T-cell (primary cell): Measurements from ENCODE around the gene TMBIM4. TPM values are rescaled to one million over a fixed set of nuclear protein-coding genes. Genes with fewer than 3 reads are reported as not detected.

ENCODE experiments used
- ATAC-seq, 4 experiments: fragments of 200-7000 bp in 3 of 4; fragments of 150-1000 bp in 1 of 4; cut with Tn5 transposase; replicated peaks in 1 of 4; 1 replicate in 3 of 4; 2 replicates in 1 of 4; pipeline ENCODE4 v1.10.0; 2021; ENCODE audit warnings: moderate library complexity in 3 of 4, mild to moderate bottlenecking in 2 of 4, moderate number of reproducible peaks in 1 of 4
- CTCF ChIA-PET, 2 donors: fragments of 300-600 bp; sonication (Branson Sonifier 250); formaldehyde crosslinking; loops; one replicate each; lab custom pipeline; 2022; ENCODE audit warnings: antibody characterized with exemption in 2 of 2; lab: Charles Lee
- POLR2A ChIA-PET, 2 donors: fragments of 300-600 bp; sonication (Branson Sonifier 250); formaldehyde crosslinking; loops; one replicate each; lab custom pipeline; 2022; ENCODE audit warnings: antibody characterized with exemption in 2 of 2; lab: Charles Lee
- DNase-seq, 35 experiments: peaks; one replicate each; pipeline versions ENCODE4 v3.0.0 to v3.0.0-alpha.2; 2013 to 2023
- H3K27ac ChIP-seq: one replicate; pipeline ENCODE4 v1.5.1; 2013; ENCODE audit warnings: low read length
- H3K27me3 ChIP-seq, 2 experiments: replicated peaks in 1 of 2; 1 replicate in 1 of 2; 2 replicates in 1 of 2; pipeline versions ENCODE4 v1.6.1 to v1.7.0; 2013; ENCODE audit warnings: low read length in 1 of 2, mixed read lengths in 1 of 2; ENCODE audit not compliant: control insufficient read depth in 2 of 2, insufficient read depth in 2 of 2; ENCODE audit errors: extremely low read depth in 1 of 2
- H3K36me3 ChIP-seq, 2 donors: 1 replicate in 1 of 2; 2 replicates in 1 of 2; pipeline versions ENCODE4 v1.6.1 to v1.7.0; 2013; ENCODE audit warnings: low read length in 1 of 2; ENCODE audit not compliant: control insufficient read depth in 2 of 2, insufficient read depth in 1 of 2; ENCODE audit errors: extremely low read depth in 1 of 2
- H3K4me1 ChIP-seq, 2 experiments: 1 replicate in 1 of 2; 2 replicates in 1 of 2; pipeline versions ENCODE4 v1.6.1 to v1.7.0; 2013; ENCODE audit warnings: low read length in 2 of 2, mixed read lengths in 1 of 2; ENCODE audit not compliant: insufficient read depth in 2 of 2, control insufficient read depth in 1 of 2; ENCODE audit errors: extremely low read depth in 1 of 2
- H3K4me3 ChIP-seq, 2 donors: 1 replicate in 1 of 2; 2 replicates in 1 of 2; pipeline versions ENCODE4 v1.5.1 to v1.7.0; 2013; ENCODE audit warnings: mild to moderate bottlenecking in 2 of 2, low read length in 1 of 2, moderate library complexity in 1 of 2; ENCODE audit not compliant: control insufficient read depth in 1 of 2; ENCODE audit errors: extremely low read depth in 1 of 2
- H3K9me3 ChIP-seq: 2 replicates; pipeline ENCODE4 v1.7.0; 2013
- H3K27ac Mint-ChIP-seq, 2 donors: one replicate each; pipeline ENCODE4 v1.8.0; 2020 to 2021; ENCODE audit warnings: mild to moderate bottlenecking in 2 of 2, mixed read lengths in 2 of 2
- H3K27me3 Mint-ChIP-seq, 2 donors: one replicate each; pipeline ENCODE4 v1.8.0; 2021 to 2022; ENCODE audit warnings: mixed read lengths in 2 of 2
- H3K36me3 Mint-ChIP-seq: one replicate; pipeline ENCODE4 v1.8.0; 2021; ENCODE audit warnings: mixed read lengths
- H3K4me1 Mint-ChIP-seq, 3 donors: one replicate each; pipeline ENCODE4 v1.8.0; 2020 to 2022; ENCODE audit warnings: mixed read lengths in 3 of 3, mild to moderate bottlenecking in 1 of 3
- H3K4me3 Mint-ChIP-seq, 3 donors: one replicate each; pipeline ENCODE4 v1.8.0; 2020 to 2022; ENCODE audit warnings: mild to moderate bottlenecking in 3 of 3, mixed read lengths in 3 of 3, moderate library complexity in 3 of 3
- H3K9me3 Mint-ChIP-seq, 3 donors: one replicate each; pipeline ENCODE4 v1.8.0; 2020 to 2022; ENCODE audit warnings: mixed read lengths in 3 of 3
- WGBS: methylation state at CpG from one replicate; pipeline ENCODE4 v1.1.5; 2013; ENCODE audit warnings: missing lambda C conversion rate; ENCODE audit not compliant: insufficient coverage; 5-methylcytosine and 5-hydroxymethylcytosine counted together
- total RNA-seq, 35 experiments: library from RNA in 6 of 35; stranded (reverse) in 6 of 35; fragments of 120-200 nt in 1 of 35; gene quantifications; one replicate each; pipeline versions ENCODE4 v1.2.1 to v1.2.4 and lab custom pipeline; 2013 to 2026

Gene TMBIM4
- total RNA-seq, 5 donors from 2014 or later (not counting 1 experiment from before 2014, with no cell fraction given) = 44.7 to 90.0 (median 76.7) TPM

GRCh38 chr12:66141299-66141698 is 28.5 kb downstream of the TMBIM4 start:
- no peak overlapping the region for H3K27ac ChIP-seq
- no peak overlapping the region for H3K27ac Mint-ChIP-seq
- WGBS = no CpG with 5 or more reads among the region's 2 CpGs
- no peak overlapping the region for H3K4me3 Mint-ChIP-seq
- H3K9me3 Mint-ChIP-seq = peaks cover 4 to 16% (median 15%) of the 10 kb centered on the region in 3 donors
- H3K9me3 ChIP-seq = peaks cover 8% of the 10 kb centered on the region
- H3K27me3 ChIP-seq = no peaks in the 10 kb centered on the region
- CTCF ChIA-PET = interaction anchor here in 1 of 2 donors (0.6 kb wide), 1 partner anchor 161 kb away, joined by 5 read pairs; the partner anchor contains the start of gene HELB
- POLR2A ChIA-PET = interaction anchor here in 1 of 2 donors (0.6 to 1.0 kb wide), 3 partner anchors 9 to 147 kb away, joined by 3 to 4 read pairs (median 3); partner anchors contain the start of gene LLPH
- H3K27me3 Mint-ChIP-seq = no peaks in the 10 kb centered on the region
- peaks cover 17 to 26% (median 19%) of the 10 kb centered on the region in 3 donors for H3K4me1 Mint-ChIP-seq
- peaks cover 5 to 76% of the 10 kb centered on the region in 2 donors for H3K36me3 ChIP-seq
- H3K36me3 Mint-ChIP-seq = peaks cover 74% of the 10 kb centered on the region
- ATAC-seq (no peak), DNase-seq (no peak)
- H3K4me1 ChIP-seq = peaks cover 0 to 2% of the 10 kb centered on the region in 2 experiments
- no peak overlapping the region for H3K4me3 ChIP-seq

GRCh38 chr12:66140731-66141130 is 29.1 kb downstream of the TMBIM4 start:
- Histone ChIP-seq H3K36me3 (peaks cover 5 to 71% of the 10 kb centered on the region in 2 donors), H3K4me3 (no peak overlapping the region), H3K27me3 (no peaks in the 10 kb centered on the region), H3K9me3 (peaks cover 8% of the 10 kb centered on the region), H3K4me1 (peaks cover 0 to 2% of the 10 kb centered on the region in 2 experiments), H3K27ac (no peak overlapping the region)
- peaks cover 4 to 16% (median 15%) of the 10 kb centered on the region in 3 donors for H3K9me3 Mint-ChIP-seq
- no peak overlapping the region for H3K4me3 Mint-ChIP-seq
- ChIA-PET CTCF (no interaction called here), POLR2A (interaction anchor here in 1 of 2 donors (1.0 kb wide), 1 partner anchor 10 kb away, joined by 4 read pairs; the partner anchor contains the start of gene LLPH)
- no peaks in the 10 kb centered on the region for H3K27me3 Mint-ChIP-seq
- DNase-seq (no peak), ATAC-seq (no peak)
- H3K36me3 Mint-ChIP-seq = peaks cover 72% of the 10 kb centered on the region
- H3K27ac Mint-ChIP-seq = no peak overlapping the region
- peaks cover 12 to 21% (median 14%) of the 10 kb centered on the region in 3 donors for H3K4me1 Mint-ChIP-seq

- ChIA-PET POLR2A (interaction anchor here in 1 of 2 donors (0.6 kb wide), 1 partner anchor 36 kb away, joined by 3 read pairs; no protein-coding TSS in a partner anchor), CTCF (interaction anchor here in 1 of 2 donors (0.5 kb wide), 1 partner anchor 36 kb away, joined by 3 read pairs; no protein-coding TSS in a partner anchor)
- Histone ChIP-seq H3K4me1 (no peaks in the 10 kb centered on the region), H3K4me3 (no peak overlapping the region), H3K36me3 (peaks cover 5 to 57% of the 10 kb centered on the region in 2 donors), H3K9me3 (peaks cover 8% of the 10 kb centered on the region), H3K27me3 (no peaks in the 10 kb centered on the region), H3K27ac (no peak overlapping the region)
- DNase-seq = no peak
- Mint-ChIP-seq H3K4me3 (no peak overlapping the region), H3K36me3 (peaks cover 61% of the 10 kb centered on the region), H3K27me3 (no peaks in the 10 kb centered on the region), H3K4me1 (peaks cover 0 to 8% (median 2%) of the 10 kb centered on the region in 3 donors), H3K9me3 (peaks cover 4 to 16% (median 15%) of the 10 kb centered on the region in 3 donors), H3K27ac (no peak overlapping the region)
- 100% methylated on average over 1 of the region's 2 CpGs for WGBS
- ATAC-seq = no peak
Measured at GRCh38 chr12:66139328-66139727, 30.5 kb downstream of the TMBIM4 start.

- H3K27ac ChIP-seq = no peak overlapping the region
Measured at GRCh38 chr12:66137937-66138336, 31.9 kb downstream of the TMBIM4 start.

GRCh38 chr12:66132408-66132807 is 37.4 kb downstream of the TMBIM4 start:
- H3K4me1 Mint-ChIP-seq = peaks cover 46 to 54% (median 47%) of the 10 kb centered on the region in 3 donors
- H3K27me3 Mint-ChIP-seq = no peaks in the 10 kb centered on the region
- H3K9me3 Mint-ChIP-seq = no peaks in the 10 kb centered on the region
- H3K9me3 ChIP-seq = no peaks in the 10 kb centered on the region
- peaks cover 21% of the 10 kb centered on the region for H3K36me3 Mint-ChIP-seq
- H3K36me3 ChIP-seq = peaks cover 0 to 14% of the 10 kb centered on the region in 2 donors
- no peaks in the 10 kb centered on the region for H3K27me3 ChIP-seq
- no peak for DNase-seq
- POLR2A ChIA-PET = no interaction called here
- H3K27ac Mint-ChIP-seq = no peak overlapping the region
- no peak overlapping the region for H3K27ac ChIP-seq
- H3K4me3 ChIP-seq = no peak overlapping the region
- H3K4me3 Mint-ChIP-seq = peak overlapping the region in 2 of 3 donors; percentile 13 to 84
- CTCF ChIA-PET = interaction anchor here (1.4 to 2.5 kb wide), 2 partner anchors 37 kb away, joined by 3 to 22 read pairs; partner anchors contain the start of gene TMBIM4 (in 2 of the 2)
- peaks cover 14 to 17% of the 10 kb centered on the region in 2 experiments for H3K4me1 ChIP-seq
- ATAC-seq = no peak

More at GRCh38 chr12:66137937-66138336, 31.9 kb downstream of the TMBIM4 start:
- no peak overlapping the region for H3K4me3 Mint-ChIP-seq
- CTCF ChIA-PET = interaction anchor here in 1 of 2 donors (0.6 to 0.7 kb wide), 2 partner anchors 11 to 921 kb away, joined by 3 to 5 read pairs; no protein-coding TSS in a partner anchor
- POLR2A ChIA-PET = no interaction called here
- Histone ChIP-seq H3K27me3 (no peaks in the 10 kb centered on the region), H3K36me3 (peaks cover 2 to 45% of the 10 kb centered on the region in 2 donors), H3K4me1 (no peaks in the 10 kb centered on the region), H3K9me3 (peaks cover 8% of the 10 kb centered on the region), H3K4me3 (no peak overlapping the region)
- no peak for ATAC-seq
- peaks cover 4 to 16% (median 15%) of the 10 kb centered on the region in 3 donors for H3K9me3 Mint-ChIP-seq
- H3K36me3 Mint-ChIP-seq = peaks cover 48% of the 10 kb centered on the region
- WGBS = no CpG with 5 or more reads among the region's 3 CpGs
- H3K4me1 Mint-ChIP-seq = peaks cover under 1 to 8% (median 2%) of the 10 kb centered on the region in 3 donors
- H3K27ac Mint-ChIP-seq = no peak overlapping the region
- H3K27me3 Mint-ChIP-seq = no peaks in the 10 kb centered on the region
- no peak for DNase-seq

GRCh38 chr12:66131067-66131688 is 38.6 kb downstream of the TMBIM4 start:
- Mint-ChIP-seq H3K4me1 (peaks cover 57 to 65% (median 58%) of the 10 kb centered on the region in 3 donors), H3K9me3 (no peaks in the 10 kb centered on the region), H3K36me3 (peaks cover 29% of the 10 kb centered on the region), H3K4me3 (peak overlapping the region; percentile 84 to 99 (median 98)), H3K27ac (peak overlapping the region; percentile 96), H3K27me3 (no peaks in the 10 kb centered on the region)
- Histone ChIP-seq H3K27ac (peak overlapping the region; percentile 84), H3K27me3 (no peaks in the 10 kb centered on the region), H3K36me3 (peaks cover 3 to 20% of the 10 kb centered on the region in 2 donors), H3K9me3 (no peaks in the 10 kb centered on the region), H3K4me3 (peak overlapping the region; percentile 80 to 98), H3K4me1 (peaks cover 14 to 17% of the 10 kb centered on the region in 2 experiments)
- ChIA-PET CTCF (interaction anchor here (0.6 to 2.5 kb wide), 8 partner anchors 14 to 1913 kb away, joined by 3 to 22 read pairs (median 3); partner anchors contain the start of genes TMBIM4 (in 2 of the 2) and LEMD3 (in 1 of the 2)), POLR2A (interaction anchor here (0.6 to 1.8 kb wide), 12 partner anchors 9 to 1547 kb away, joined by 3 to 40 read pairs (median 4); partner anchors contain the start of genes HELB (in 1 of the 2), LEMD3 (in 1 of the 2) and TMBIM4 (in 1 of the 2))
- DNase-seq (peak in 1 of 35 experiments; percentile 24), ATAC-seq (peak in 2 of 4 experiments; percentile 17 to 66)
- 0% methylated on average over 5 of the region's 11 CpGs for WGBS
